MCF 10A (cell line): Measurements from ENCODE around the gene MRPS35. TPM values are rescaled to one million over a fixed set of nuclear protein-coding genes. Genes with fewer than 3 reads are reported as not detected.

ENCODE experiments used
- BruUV-seq: library from RNA; stranded (reverse); fragments of 400-500 nt; replicated peaks from 2 replicates; lab custom pipeline; 2021; lab: Mats Ljungman, UMichigan
- CTCF ChIA-PET: fragments of 300-600 bp; sonication (Branson Sonifier 250); formaldehyde crosslinking; extraction: SDS; loops from one replicate; lab custom pipeline; 2021; ENCODE audit warnings: antibody characterized with exemption, inconsistent platforms; lab: Yijun Ruan, JAX
- POLR2A ChIA-PET: fragments of 300-600, 350-650 bp; sonication (Branson Sonifier 250); formaldehyde crosslinking; extraction: SDS; loops from one replicate; lab custom pipeline; 2020; ENCODE audit warnings: antibody characterized with exemption, inconsistent platforms; lab: Yijun Ruan, JAX
- DNase-seq: peaks from one replicate; pipeline ENCODE4 v3.0.0-alpha.2; 2018; ENCODE audit not compliant: unreplicated experiment
- H3K27ac Mint-ChIP-seq: one replicate; pipeline ENCODE4 v1.8.0; 2022; ENCODE audit warnings: mild to moderate bottlenecking, low read depth, mixed read lengths; ENCODE audit not compliant: unreplicated experiment
- H3K27me3 Mint-ChIP-seq: one replicate; pipeline ENCODE4 v1.8.0; 2022; ENCODE audit warnings: mixed read lengths; ENCODE audit not compliant: insufficient read depth, unreplicated experiment
- H3K36me3 Mint-ChIP-seq: one replicate; pipeline ENCODE4 v1.8.0; 2022; ENCODE audit warnings: mild to moderate bottlenecking, moderate library complexity, mixed read lengths; ENCODE audit not compliant: insufficient read depth, unreplicated experiment
- H3K4me1 Mint-ChIP-seq: one replicate; pipeline ENCODE4 v1.8.0; 2022; ENCODE audit warnings: mixed read lengths; ENCODE audit not compliant: insufficient read depth, unreplicated experiment
- H3K4me3 Mint-ChIP-seq: one replicate; pipeline ENCODE4 v1.8.0; 2022; ENCODE audit warnings: mild to moderate bottlenecking, moderate library complexity, mixed read lengths; ENCODE audit not compliant: unreplicated experiment
- H3K9me3 Mint-ChIP-seq: one replicate; pipeline ENCODE4 v1.8.0; 2022; ENCODE audit warnings: mixed read lengths; ENCODE audit not compliant: unreplicated experiment
- intact Hi-C: fragments of 100-400 bp; cut with micrococcal nuclease; formaldehyde crosslinking; loops from 2 replicates; pipeline ENCODE4 v1.14.1; 2022
- total RNA-seq: library from RNA; stranded (reverse); gene quantifications from 2 replicates; pipeline ENCODE4 v1.2.3, GENCODE V29; 2022
- TF ChIP-seq, protein P1 (sequence below): fragments of 200-600 bp; IDR thresholded peaks from one replicate; pipeline ENCODE4 v1.8.0; 2022; ENCODE audit warnings: antibody characterized with exemption, mild to moderate bottlenecking; ENCODE audit not compliant: unreplicated experiment

MRPS35 gene
- total RNA-seq, 1 experiment from 2014 or later = 69.0 TPM

DNA sequence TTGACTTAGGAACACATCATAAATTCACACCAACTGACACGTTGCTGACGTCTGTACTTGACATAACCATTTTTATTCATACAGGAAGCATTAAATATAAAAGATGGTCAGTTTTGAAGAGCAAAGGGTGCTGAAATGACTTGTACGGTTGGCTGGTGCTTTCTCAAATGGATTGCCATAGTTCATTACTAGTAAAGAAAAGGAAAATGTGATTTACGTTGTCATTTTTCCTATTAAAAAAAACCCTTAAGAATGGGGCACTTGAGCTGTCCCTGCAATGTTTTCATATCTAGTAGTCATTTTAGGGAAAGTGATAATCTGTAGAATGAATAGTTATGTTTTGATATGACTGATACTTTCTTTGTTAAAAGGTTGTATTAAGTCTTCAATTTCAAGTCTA is 91.9 kb downstream of the MRPS35 start:
- CTCF ChIA-PET = interaction anchor here (1.3 kb wide), 1 partner anchor 19 kb away, joined by 4 read pairs; no protein-coding TSS in a partner anchor
- intact Hi-C loops = no loop called here

DNA sequence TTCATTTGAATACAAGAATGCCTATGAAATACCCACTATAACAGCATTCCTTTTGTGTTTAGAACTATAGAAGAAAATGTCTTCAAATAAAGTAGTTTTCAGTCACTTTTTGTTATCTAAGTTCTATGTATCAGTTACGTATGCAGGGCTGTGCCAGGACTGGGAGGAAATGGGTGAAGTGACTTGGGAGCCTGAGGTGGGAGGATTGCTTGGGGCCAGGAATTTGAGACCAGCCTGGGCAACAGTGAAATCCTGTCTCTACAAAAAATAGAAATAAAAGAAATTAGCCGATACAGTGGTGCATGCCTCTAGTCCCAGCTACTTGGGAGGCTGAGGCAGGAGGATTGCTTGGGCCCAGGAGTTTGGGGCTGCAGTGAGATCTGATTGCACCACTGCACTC is 92.3 kb downstream of the MRPS35 start:
- POLR2A ChIA-PET = interaction anchor here (0.6 to 0.7 kb wide), 2 partner anchors 14 to 266 kb away, joined by 3 to 6 read pairs; no protein-coding TSS in a partner anchor
- Mint-ChIP-seq H3K27me3 (no peaks in the 10 kb centered on the region), H3K4me1 (no peaks in the 10 kb centered on the region), H3K27ac (no peak overlapping the region), H3K9me3 (no peaks in the 10 kb centered on the region), H3K36me3 (peaks cover 26% of the 10 kb centered on the region), H3K4me3 (no peak overlapping the region)
- BruUV-seq = no TSS peak
- DNase-seq = no peak
- intact Hi-C loops = no loop called here
- CTCF ChIA-PET = interaction anchor here (1.3 kb wide), 1 partner anchor 18 kb away, joined by 4 read pairs; no protein-coding TSS in a partner anchor
- TF ChIP-seq, protein P1, sequence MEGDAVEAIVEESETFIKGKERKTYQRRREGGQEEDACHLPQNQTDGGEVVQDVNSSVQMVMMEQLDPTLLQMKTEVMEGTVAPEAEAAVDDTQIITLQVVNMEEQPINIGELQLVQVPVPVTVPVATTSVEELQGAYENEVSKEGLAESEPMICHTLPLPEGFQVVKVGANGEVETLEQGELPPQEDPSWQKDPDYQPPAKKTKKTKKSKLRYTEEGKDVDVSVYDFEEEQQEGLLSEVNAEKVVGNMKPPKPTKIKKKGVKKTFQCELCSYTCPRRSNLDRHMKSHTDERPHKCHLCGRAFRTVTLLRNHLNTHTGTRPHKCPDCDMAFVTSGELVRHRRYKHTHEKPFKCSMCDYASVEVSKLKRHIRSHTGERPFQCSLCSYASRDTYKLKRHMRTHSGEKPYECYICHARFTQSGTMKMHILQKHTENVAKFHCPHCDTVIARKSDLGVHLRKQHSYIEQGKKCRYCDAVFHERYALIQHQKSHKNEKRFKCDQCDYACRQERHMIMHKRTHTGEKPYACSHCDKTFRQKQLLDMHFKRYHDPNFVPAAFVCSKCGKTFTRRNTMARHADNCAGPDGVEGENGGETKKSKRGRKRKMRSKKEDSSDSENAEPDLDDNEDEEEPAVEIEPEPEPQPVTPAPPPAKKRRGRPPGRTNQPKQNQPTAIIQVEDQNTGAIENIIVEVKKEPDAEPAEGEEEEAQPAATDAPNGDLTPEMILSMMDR = no peak

More for the DNA sequence above, 91.9 kb downstream of the MRPS35 start:
- DNase-seq = no peak
- no TSS peak for BruUV-seq
- Mint-ChIP-seq H3K27ac (no peak overlapping the region), H3K27me3 (no peaks in the 10 kb centered on the region), H3K4me1 (no peaks in the 10 kb centered on the region), H3K4me3 (no peak overlapping the region), H3K9me3 (no peaks in the 10 kb centered on the region), H3K36me3 (peaks cover 30% of the 10 kb centered on the region)
- TF ChIP-seq, protein P1 = no peak
- POLR2A ChIA-PET = interaction anchor here (0.6 to 0.7 kb wide), 2 partner anchors 14 to 266 kb away, joined by 3 to 6 read pairs; no protein-coding TSS in a partner anchor

DNA sequence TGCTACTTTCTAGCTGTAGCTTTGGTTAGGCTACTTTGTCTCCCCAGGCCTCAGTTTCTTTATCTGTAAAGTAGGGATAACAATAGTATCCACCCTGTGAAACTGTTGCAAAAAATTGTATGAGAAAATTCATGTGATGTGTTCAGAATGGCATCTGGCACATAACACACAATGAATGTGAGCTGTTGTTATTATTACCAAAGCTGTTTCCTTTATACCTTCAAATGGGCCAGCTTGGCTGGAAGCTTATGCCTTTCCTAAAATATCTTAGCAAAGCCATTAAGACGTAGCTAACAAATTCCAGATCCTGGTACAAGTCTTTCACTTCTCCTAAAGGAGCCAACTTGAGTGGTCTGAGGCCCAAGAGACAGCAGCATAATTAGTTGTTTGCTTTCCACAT is 94.6 kb downstream of the MRPS35 start:
- Mint-ChIP-seq H3K4me3 (no peak overlapping the region), H3K9me3 (no peaks in the 10 kb centered on the region), H3K36me3 (peaks cover 10% of the 10 kb centered on the region), H3K27ac (no peak overlapping the region), H3K27me3 (no peaks in the 10 kb centered on the region), H3K4me1 (no peaks in the 10 kb centered on the region)
- no peak for DNase-seq
- intact Hi-C loops = no loop called here
- BruUV-seq = no TSS peak
- ChIA-PET POLR2A (interaction anchor here (1.0 kb wide), 1 partner anchor 17 kb away, joined by 4 read pairs; no protein-coding TSS in a partner anchor), CTCF (interaction anchor here (0.8 to 1.9 kb wide), 2 partner anchors 16 to 35 kb away, joined by 4 to 11 read pairs; no protein-coding TSS in a partner anchor)
- TF ChIP-seq, protein P1 = no peak

Other genes starting within 250 kb of the MRPS35 start
- gene PPFIBP1, start 186.6 kb upstream of the MRPS35 start, total RNA-seq = 82.6 and 87.7 TPM in 2 replicates
- 0.86 and 1.3 TPM in 2 replicates for gene REP15, start 14.4 kb upstream of the MRPS35 start, total RNA-seq
- gene KLHL42, start 69.4 kb downstream of the MRPS35 start, total RNA-seq = 32.5 and 37.6 TPM in 2 replicates
- gene MANSC4, start 69.4 kb downstream of the MRPS35 start, total RNA-seq = not detected in 2 replicates